GM12872 (cell line): ENCODE results near the gene ITIH1.

Experiments
- TF ChIP-seq, protein P1 (sequence below): IDR thresholded peaks from 3 replicates; pipeline ENCODE4 v1.5.1; 2011; ENCODE audit warnings: low read depth, mild to moderate bottlenecking, low read length, moderate library complexity; ENCODE audit not compliant: insufficient read depth

Gene ITIH1

DNA sequence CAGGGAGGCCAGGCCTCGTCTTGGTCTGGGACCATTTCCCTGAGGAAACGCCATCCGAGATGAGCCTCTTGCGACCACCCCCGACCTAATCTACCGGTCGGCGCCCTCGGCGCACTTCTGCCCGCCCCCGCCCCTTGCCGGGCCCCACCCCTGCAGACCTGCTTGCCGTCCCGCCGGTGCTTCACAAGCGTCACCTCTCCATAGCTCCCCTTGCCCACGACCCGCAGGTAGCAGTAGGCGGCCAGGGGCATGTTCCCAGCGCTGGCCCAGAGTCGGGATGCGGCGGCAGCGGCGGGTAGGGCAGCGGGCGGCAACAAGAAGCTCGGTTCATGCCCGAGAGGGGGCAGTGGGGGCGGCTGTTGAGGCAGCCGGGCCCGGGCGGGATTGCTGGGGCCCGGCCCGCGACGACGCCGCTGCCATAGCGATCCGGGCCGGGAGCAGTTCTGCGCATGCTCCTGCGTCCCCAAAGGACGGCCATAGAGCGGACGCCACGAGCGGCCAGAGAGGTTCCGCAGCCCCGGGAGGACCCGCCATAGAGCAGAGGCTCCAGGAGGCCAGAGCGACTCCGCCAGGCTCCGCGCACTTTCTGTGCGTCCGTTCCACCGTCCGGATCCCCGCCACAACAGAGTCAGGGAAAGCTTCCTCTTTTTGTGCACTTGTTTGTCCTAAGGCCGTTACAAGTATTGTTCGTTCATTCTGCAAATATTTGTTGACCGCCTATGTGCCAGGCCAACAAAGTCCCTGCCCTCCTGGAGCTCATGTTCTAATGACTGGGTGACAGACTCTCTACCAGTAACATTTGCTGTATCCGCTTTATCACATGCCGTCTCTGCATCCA lies 6.7 kb upstream of the ITIH1 start, which contains the start of gene NEK4:
TSS of gene NEK4 (minus strand) at position 445 of the 838 bp plus-strand sequence. CDS start at position 251, 194 bp downstream.
- TF ChIP-seq, protein P1, sequence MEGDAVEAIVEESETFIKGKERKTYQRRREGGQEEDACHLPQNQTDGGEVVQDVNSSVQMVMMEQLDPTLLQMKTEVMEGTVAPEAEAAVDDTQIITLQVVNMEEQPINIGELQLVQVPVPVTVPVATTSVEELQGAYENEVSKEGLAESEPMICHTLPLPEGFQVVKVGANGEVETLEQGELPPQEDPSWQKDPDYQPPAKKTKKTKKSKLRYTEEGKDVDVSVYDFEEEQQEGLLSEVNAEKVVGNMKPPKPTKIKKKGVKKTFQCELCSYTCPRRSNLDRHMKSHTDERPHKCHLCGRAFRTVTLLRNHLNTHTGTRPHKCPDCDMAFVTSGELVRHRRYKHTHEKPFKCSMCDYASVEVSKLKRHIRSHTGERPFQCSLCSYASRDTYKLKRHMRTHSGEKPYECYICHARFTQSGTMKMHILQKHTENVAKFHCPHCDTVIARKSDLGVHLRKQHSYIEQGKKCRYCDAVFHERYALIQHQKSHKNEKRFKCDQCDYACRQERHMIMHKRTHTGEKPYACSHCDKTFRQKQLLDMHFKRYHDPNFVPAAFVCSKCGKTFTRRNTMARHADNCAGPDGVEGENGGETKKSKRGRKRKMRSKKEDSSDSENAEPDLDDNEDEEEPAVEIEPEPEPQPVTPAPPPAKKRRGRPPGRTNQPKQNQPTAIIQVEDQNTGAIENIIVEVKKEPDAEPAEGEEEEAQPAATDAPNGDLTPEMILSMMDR = 0 out of 3 replicates have a peak, but pooled peaks have one; percentile 12

DNA sequence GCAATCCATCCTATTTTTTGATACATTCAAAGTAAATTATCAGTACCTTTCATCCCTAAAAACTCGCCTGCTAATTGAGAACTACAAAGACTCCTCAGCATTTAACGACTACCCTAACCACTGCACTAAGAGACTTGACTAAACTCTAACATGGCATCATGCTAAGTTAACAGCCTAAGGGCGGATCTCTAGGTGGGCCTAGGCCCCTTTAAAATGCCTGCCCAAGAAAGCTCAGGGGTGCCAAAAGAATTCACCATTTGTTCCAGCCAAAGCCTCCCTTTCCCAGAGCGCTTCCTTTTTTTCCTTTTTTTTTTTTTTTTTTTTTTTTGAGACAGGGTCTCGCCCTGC lies 6.1 kb upstream of the ITIH1 start:
- TF ChIP-seq, protein P1 = no peak

DNA sequence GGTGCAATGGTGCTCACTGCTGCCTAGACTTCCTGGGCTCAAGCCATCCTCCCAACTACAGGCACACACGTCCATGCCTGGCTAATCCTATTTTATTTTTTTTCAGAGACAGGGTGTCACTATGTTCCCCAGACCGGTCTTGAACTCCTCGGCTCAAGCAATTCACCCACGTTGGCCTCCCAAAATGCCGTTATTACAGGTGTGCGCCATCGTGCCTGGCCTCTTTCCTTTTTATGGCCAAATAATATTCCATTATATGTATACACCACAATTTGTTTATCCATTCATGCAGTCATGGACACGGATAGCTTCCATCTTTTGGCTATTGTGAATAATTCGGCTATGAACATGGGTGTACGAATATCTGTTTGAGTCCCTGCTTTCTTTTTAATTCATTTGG lies 5.7 kb upstream of the ITIH1 start:
- TF ChIP-seq, protein P1 = no peak

DNA sequence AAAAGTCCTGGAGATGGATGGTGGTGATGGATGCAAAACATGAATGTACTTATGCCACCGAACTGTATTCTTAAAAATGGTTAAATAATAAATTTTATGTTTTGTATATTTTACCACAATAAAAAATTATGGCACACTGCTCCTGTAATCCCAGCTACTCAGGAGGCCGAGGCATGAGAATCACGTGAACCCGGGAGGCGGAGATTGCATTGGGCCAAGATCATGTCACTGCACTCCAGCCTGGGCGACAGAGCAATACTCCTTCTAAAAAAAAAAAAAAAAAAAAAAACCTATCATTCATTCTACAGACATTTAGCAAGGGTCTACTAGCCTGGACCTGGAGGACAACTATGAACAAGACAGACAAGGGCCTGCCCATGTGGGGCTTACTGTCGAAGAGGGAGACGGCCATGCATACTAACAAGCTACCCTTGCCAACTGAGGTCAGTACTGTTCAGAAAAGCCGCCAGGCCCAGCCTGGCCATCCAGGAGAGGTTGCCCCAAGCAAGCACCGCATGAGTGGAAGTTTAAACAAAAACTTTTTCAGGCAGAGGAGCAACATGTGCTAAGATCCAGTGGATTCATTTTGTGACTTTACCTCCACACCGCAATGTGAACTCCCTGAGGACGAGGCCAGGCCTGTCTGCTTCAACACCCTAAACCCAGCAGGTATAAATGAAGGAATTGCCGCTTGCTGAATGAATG lies 3.9 kb upstream of the ITIH1 start:
- TF ChIP-seq, protein P1 = no peak

DNA sequence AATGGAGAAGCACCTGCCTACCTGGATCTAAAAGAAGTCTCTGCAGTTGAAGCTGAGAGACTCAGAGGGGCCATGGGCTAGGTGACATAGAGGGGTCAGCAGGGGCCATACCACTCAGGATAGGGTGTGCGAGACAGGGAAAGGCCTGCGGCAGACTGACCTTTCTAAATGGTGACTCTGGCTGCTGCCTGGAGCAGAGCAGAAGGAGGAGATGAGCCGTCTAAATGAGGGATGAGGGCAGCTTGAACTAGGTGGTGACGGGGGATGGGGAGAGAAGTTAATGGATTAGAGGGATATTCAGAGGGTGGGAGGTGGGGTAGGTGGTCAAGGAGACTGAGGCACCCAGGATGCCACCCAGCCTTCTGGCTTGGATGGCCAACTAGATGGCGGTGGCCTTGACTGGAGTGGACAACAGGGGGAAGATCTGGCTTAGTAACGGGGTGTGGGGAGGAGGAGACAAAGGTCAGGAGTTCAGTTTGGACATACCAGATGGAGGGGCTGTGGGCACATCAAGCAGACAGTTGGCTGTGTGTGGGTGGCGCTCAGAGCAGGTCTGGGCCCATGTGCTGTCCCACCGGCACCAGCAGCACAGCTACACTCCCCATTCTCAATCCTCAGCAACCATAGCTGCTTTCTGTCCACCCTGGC lies 3.2 kb upstream of the ITIH1 start:
- TF ChIP-seq, protein P1 = no peak

DNA sequence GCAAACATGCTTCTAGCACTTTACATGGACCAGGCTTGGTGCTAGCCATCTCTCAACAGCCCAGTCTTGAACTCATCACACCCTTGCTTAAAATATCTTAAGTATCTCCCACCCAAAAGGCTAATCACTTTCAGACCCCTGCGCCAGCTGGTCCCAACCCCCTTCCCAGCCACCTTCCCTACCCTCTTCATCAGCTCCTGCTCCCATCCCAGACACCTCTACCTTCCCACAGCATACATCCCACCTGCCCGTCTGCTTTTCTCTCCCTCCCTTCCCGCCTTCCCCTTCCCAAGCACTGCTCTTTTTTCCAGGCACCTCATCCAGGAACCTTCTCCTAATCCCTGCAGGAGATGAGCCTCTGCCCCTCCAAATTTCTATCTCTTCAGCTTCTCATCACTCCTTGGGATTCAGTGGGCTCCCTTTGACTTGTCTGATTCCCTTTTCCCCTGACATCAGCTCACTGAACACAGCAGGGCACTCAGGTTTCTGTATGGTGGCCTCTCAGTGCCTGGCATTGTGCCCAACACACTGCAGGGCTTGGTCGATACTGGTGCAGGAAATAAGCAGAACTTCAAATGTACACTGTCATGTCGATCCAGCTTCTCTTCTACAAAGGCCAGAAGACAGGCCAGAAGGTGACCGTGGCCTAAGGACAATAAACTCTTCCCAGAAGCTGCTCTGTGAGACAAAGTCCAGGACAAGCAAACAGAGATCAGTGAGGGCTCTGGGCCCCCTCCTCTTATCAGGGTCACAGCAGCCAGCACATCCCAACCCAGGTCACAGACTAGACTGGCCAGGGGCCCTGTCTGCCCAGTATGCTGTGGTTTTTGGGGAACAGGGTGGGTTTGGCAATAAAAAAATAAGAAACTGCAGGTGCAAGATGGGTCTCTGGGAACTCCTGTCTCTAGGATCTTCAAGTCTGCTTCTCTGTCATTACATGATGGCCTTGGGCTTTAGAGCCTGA lies 2.2 kb upstream of the ITIH1 start:
- TF ChIP-seq, protein P1 = no peak

DNA sequence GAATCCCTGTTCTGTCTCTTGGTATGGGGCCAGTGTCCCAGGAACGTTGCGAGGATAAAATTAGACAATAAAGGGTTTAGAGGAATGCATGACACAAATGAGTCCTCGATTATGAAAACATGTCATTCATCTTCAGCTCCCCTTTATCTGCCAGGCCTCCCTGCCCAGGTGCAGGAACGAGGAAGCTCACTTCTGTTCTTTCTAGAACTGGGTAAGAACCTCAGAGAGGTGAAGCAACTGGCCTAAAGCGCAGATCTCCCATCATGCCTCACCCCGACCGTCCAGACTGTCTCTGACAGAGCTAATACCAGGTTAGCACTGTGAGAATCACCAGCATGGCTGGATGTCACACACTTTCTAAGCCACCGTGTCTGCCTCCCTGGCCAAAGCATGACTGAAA lies 1.5 kb upstream of the ITIH1 start:
- TF ChIP-seq, protein P1 = no peak
